HG03521 (cell line): ENCODE data around the gene FOXC2.

ENCODE experiments used
- ATAC-seq: cut with Tn5 transposase; IDR thresholded peaks from one replicate; pipeline ENCODE4 v1.9.1; 2021; ENCODE audit warnings: mild to moderate bottlenecking, moderate library complexity; ENCODE audit not compliant: unreplicated experiment

Gene FOXC2

GRCh38 chr16:86566601-86566965 is at the start of gene FOXC2:
Gene FOXC2, plus strand, starts transcription at chr16:86566829. Its CDS starts 507 bp downstream, at chr16:86567336.
- no peak for ATAC-seq

- ATAC-seq = no peak
Measured at GRCh38 chr16:86517033-86517432, 49.6 kb upstream of the FOXC2 start.

- ATAC-seq = no peak
Measured at GRCh38 chr16:86517652-86518258, 48.9 kb upstream of the FOXC2 start.

DNA sequence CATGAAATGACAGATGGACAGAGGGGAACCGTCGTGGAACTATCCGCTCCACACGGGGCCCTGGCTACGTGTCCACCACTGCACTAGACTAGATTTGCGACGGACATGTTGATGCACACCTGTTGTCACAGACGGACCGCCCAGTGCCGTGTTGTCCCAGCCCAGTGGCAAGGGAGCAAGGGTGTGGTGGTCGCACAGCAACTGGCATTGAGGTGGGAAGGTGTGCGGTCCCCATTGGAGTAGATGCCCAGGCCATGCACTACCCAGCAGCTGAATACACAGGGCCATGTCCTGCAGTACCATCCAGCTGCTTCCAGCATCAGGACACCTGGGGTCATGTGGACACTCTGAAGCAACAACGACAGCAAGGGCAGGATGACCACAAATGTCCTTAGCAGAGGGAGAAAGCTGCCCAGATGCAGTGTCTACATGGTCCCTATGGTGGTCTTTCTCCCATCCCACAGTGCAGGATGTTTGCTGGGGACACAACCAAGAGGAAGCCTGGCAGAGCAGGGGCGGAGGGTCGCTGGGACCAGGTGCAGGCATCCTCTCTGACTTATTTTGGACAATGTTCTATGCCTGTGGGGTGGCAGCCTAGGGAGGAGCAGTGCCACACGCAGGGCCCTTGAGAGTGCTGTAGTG is 47.5 kb upstream of the FOXC2 start:
- no peak for ATAC-seq

DNA sequence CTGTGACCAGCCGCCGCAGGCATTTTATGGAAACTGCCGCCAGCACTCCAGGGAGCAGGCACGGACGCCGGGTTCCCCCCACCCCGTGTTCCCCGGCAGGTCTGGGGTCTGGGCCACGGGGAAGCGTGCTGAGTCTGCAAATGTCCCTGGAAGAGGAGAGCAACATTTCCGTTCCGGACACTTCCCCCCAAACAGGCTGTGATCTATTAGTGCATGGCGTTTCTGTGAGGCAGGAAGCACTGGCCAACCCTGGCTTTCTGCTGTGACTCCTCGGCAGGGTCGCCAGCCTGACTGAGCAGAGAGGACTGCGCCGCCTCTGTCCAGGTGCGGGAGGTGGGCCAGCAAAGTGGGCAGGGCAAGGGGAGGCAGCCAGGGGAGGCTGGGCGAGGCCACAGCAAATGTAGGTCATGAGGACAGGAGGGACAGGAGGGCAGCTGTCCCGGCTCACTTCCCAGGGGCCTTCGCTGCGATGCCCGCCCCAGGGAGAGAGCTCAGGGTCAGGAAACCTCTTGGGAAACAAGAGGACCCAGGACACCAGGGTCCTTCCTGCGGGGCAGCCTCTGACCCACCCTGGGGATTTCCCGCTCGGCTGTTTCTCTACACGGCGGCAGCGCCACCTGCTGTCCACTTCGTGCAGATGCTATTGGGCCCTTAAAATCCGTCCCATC is 46.8 kb upstream of the FOXC2 start:
- ATAC-seq = no peak

- ATAC-seq = no peak
Measured at GRCh38 chr16:86520317-86521210, 46.1 kb upstream of the FOXC2 start.

DNA sequence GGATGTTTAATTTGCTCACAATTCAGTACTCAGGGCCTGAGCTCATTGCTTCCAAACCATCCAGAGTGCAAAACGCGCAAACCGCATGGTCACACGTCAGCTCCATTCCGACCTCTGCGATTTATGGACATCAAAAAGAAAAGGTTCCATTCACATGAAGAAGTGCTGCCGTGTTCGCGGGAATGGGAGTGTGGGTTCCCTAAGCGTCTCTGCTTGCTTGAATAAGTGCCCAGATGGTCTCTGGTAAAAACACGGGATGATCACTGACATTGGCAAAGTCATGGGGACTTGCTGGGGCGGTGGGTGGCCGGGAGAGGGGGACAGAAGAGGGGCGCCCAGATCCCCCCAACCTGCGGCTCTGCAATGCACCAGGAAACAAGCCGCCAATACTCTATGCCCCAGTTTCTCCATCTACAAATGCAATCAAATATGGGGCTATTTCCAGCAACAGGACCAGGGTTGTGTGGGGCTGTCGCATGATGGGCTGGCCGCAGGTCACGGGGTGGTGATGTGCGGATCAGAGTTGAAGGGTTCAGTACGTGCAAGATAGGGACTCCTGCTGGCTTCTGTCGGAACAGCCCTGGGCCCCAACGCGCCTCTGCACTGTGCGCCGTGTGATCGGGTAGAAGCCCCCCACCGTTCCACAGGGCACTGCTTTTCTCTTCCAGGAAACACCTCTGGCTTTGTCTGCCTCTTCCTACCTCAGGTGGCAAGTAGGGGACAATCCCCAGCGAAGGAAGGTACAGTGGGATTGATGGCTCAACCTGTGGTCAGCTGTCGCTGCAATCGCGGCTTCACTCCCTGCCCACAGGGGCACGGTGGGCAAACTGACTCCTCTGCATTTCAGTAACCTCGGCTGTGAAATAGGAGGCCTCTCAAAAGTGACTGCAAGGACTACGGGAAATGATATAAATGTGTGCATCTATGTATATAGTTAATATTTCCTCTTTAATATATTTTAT is 45.1 kb upstream of the FOXC2 start:
- ATAC-seq = no peak

GRCh38 chr16:86522634-86523033 is 44.0 kb upstream of the FOXC2 start:
- ATAC-seq = no peak

GRCh38 chr16:86523166-86523740 is 43.4 kb upstream of the FOXC2 start:
- no peak for ATAC-seq

- no peak for ATAC-seq
Measured at GRCh38 chr16:86524029-86524428, 42.6 kb upstream of the FOXC2 start.

GRCh38 chr16:86525696-86526095 is 40.9 kb upstream of the FOXC2 start:
- ATAC-seq = no peak

GRCh38 chr16:86527366-86527765 is 39.3 kb upstream of the FOXC2 start:
- no peak for ATAC-seq

DNA sequence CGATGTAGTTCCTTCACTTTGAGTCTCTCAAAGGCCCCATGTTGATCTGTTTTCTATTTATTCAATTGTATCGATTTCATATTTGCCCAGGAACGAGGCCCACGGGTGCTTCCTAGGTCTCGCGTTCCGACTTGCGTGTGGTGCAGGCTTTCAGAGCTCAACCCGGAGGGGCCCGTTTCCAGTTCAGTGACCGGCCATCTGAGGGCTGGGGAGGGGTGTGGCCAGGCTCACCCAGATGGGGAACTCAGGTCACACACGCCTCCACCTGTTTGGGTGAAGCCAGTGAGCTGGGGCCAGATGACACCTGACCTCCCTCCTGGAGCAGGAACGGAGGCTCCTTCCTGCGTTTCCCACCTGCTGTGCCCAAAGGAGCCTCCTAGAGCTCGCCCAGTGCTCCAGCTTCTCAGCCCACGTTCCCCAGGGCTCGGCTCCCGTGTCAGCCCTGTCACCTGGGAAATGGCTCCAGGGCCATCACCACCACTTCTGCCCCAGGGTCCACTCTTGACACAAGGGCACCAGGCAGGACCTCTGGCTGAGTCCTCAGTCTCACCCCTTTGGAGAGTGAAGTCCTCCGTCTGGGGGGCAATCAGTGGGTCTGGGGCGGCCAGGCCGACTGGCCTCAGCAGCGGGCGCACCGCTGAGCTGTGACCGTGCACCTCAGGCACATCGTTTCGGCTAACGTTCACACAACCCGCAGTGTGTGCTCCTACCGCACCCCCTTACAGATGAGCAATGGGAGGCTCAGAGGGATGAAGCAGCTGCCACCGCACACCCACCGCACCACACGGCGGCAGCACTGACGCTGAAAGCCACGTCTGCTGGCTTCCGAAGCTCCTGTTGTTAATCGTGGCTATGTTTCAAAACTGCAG is 38.3 kb upstream of the FOXC2 start:
- ATAC-seq = no peak

DNA sequence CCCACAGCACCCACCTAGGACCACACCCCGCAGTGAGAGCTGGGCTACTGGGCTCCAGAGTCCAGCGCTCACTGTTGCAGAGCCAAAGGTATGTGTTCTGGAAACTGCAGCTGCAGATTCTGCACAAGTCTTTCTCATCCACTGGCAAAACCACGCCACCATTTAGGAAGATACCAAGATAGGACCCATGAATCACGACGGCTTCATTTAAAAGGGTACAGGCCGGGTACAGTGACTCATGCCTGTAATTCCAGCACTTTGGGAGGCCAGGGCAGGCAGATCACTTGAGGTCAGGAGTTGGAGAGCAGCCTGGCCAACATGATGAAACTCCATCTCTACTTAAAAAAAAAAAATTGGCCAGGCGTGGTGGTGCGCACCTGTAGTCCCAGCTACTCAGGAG is 37.5 kb upstream of the FOXC2 start:
- ATAC-seq = no peak

DNA sequence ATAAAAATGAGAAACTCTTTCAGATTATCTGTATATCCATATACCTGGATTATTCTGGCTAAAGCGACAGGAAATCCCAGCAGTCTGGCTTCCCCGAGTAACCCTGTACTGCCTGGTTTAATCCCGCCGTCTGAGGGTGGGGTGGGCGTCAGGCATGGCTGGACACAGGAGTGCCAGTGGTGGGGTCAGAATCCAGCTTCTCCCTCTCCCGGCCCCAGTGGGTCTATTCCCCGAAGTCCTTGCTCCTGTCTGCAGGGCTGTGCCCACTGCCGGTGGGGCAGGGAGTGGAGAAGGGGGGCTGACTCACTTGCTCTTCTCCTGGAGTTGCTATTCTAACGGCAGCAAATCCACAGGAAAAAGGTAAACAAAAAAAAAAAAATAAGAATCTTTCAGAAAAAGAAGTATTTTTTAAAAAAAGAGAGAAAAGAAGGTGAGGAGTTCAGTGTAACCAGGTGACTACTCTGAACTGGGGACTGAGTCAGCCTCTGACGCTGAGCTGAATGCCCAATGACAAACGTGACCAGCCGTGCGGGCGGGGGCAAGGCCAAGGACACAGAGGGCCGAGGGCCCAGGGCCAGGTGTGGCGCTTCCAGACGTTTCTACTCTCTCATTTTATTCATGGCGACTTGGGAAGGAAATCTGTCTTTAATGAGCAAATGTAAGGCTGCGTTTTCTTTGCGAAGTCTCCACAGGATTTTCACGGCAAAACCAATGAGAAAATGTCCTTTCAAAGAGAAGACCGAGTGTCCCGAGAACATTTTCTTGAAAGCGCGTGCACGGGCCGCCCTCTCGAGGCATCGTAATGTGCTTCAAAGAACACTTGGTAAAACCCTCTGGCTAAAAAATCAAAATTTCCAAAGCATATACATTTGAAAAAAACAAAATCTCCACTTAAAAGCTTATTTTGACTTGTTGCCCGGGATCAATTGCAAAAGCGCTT is 36.1 kb upstream of the FOXC2 start:
- ATAC-seq = no peak

DNA sequence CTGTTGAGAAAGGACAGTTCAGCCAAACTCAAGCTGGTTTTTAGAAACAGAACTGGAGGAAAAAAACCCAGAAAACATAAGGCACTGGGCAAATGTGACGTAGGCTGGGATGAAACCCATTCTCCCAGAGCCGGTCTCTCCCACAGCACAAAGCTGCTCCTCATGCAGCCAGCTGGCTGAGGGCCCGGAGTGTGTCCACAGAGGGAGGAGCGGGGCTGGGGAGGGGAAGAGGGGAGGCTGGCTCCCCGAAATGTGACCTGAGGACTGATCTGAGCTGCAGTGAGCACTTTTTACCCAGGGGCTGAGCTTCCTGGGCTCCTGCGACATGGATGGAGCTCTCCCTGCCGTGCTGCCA is 35.5 kb upstream of the FOXC2 start:
- no peak for ATAC-seq

- no peak for ATAC-seq
Measured at GRCh38 chr16:86531641-86532525, 34.7 kb upstream of the FOXC2 start.
